ENCODE results near the gene KRT86. TPM values are rescaled to one million over a fixed set of nuclear protein-coding genes. Genes with fewer than 3 reads are reported as not detected.

The KRT86 gene
- total and polyA plus RNA-seq, 2 of the 8 experiments (the other 6 are each of a cell fraction or from before 2014, with no cell fraction given) = 0.12 TPM; not detected in 1

- FAIRE-seq (no peak), DNase-seq (ENCODE audit: low read depth in 1 of 2, low spot score in 2 of 2) (no peak)
- Histone ChIP-seq H3K4me1 (replicated peaks in 1 of 4; ENCODE audit: control insufficient read depth in 3 of 4, insufficient read depth in 4 of 4, low read length in 3 of 4) (peaks cover 0 to 3% (median 2%) of the 10 kb centered on the region in 4 experiments; a peak in 4 of 7 replicates), H3K23me2 (ENCODE audit: low read depth, low read length) (no peaks in the 10 kb centered on the region), H3K79me1 (ENCODE audit: low read depth, low read length) (no peaks in the 10 kb centered on the region), H4K8ac (ENCODE audit: extremely low read depth, insufficient read depth, low read length) (no peak overlapping the region), H2AFZ (ENCODE audit: low read length) (no peak overlapping the region), H3K4ac (replicated peaks; ENCODE audit: insufficient read length, low read depth, low read length) (no peak overlapping the region), H3K9ac (replicated peaks in 1 of 4; ENCODE audit: extremely low read depth in 1 of 4, low read depth in 3 of 4, low read length in 3 of 4) (no peak overlapping the region), H3K27ac (ENCODE audit: low read depth, low read length) (no peak overlapping the region), H3K9me3 (ENCODE audit: insufficient read depth in 2 of 2, low read depth in 1 of 2, low read length in 1 of 2) (no peaks in the 10 kb centered on the region), H4K5ac (ENCODE audit: insufficient read length, low read depth, low read length) (no peak overlapping the region), H3K56ac (replicated peaks; ENCODE audit: insufficient read length, low read depth, low read length) (no peak overlapping the region), H3K18ac (ENCODE audit: extremely low read depth, low read length) (no peak overlapping the region), H3K79me2 (ENCODE audit: control insufficient read depth in 1 of 2, insufficient read depth in 2 of 2, low read length in 2 of 2) (no peaks in the 10 kb centered on the region), H3K36me3 (ENCODE audit: control insufficient read depth in 2 of 4, insufficient read depth in 4 of 4, low read length in 3 of 4) (no peaks in the 10 kb centered on the region; a peak in 1 of 8 replicates), H2BK20ac (ENCODE audit: low read length) (no peak overlapping the region), H3K4me3 (ENCODE audit: extremely low read depth in 1 of 4, insufficient read depth in 2 of 4, low read depth in 3 of 4, low read length in 4 of 4) (no peak overlapping the region), H3K23ac (ENCODE audit: insufficient read length) (no peak overlapping the region), H3K27me3 (replicated peaks in 1 of 4; ENCODE audit: control insufficient read depth in 3 of 4, extremely low read depth in 1 of 4, insufficient read depth in 3 of 4, low read length in 3 of 4) (peaks cover 0 to 4% (median 3%) of the 10 kb centered on the region in 4 experiments; a peak in 4 of 7 replicates), H2AK5ac (ENCODE audit: low read depth, low read length) (no peak overlapping the region), H2BK15ac (ENCODE audit: low read length) (no peak overlapping the region), H2BK12ac (ENCODE audit: low read depth, low read length) (no peak overlapping the region), H4K20me1 (replicated peaks in 1 of 2; ENCODE audit: control insufficient read depth in 1 of 2, insufficient read depth in 2 of 2, low read length in 2 of 2) (no peaks in the 10 kb centered on the region), H2BK5ac (ENCODE audit: low read depth, low read length) (no peak overlapping the region), H2BK120ac (replicated peaks; ENCODE audit: low read depth, low read length) (no peak overlapping the region), H3K4me2 (ENCODE audit: insufficient read depth in 1 of 2, low read depth in 2 of 2, low read length in 2 of 2) (no peak overlapping the region), H4K91ac (replicated peaks; ENCODE audit: insufficient read length, low read length) (no peak overlapping the region), H3K14ac (ENCODE audit: insufficient read length) (no peak overlapping the region)
- ChIA-PET POLR2A (ENCODE audit: partially characterized antibody) (interaction anchor here (1.0 kb wide), 1 partner anchor 8 kb away, joined by 3 read pairs; no protein-coding TSS in a partner anchor), CTCF (ENCODE audit: partially characterized antibody) (interaction anchor here (0.7 to 6.9 kb wide), 21 partner anchors 10 to 189 kb away, joined by 3 to 82 read pairs (median 4); no protein-coding TSS in a partner anchor)
- 85% methylated on average over 4 of the region's 4 CpGs; no CpG with 5 or more reads in 1 of the 2 experiments for WGBS, 2 experiments (ENCODE audit: extremely low coverage in 1 of 2, insufficient coverage in 1 of 2, insufficient read length in 1 of 2, insufficient replicate concordance in 2 of 2, low coverage in 1 of 2, low lambda C conversion rate in 2 of 2, missing lambda C conversion rate in 1 of 2)
- TF ChIP-seq SIRT6 (IDR thresholded peaks at IDR 0.05; ENCODE audit: low read length) (no peak), CREB1 (IDR thresholded peaks at IDR 0.05) (no peak), TBP (IDR thresholded peaks at IDR 0.05; ENCODE audit: low read depth, low read length) (no peak), RFX5 (IDR thresholded peaks at IDR 0.05; ENCODE audit: borderline replicate concordance, low read depth, low read length) (no peak), SIN3A (conservative IDR thresholded peaks at IDR 0.05 in 1 of 2, IDR thresholded peaks at IDR 0.05 in 1 of 2; ENCODE audit: low read depth in 1 of 2, low read length in 2 of 2) (no peak), ATF3 (IDR thresholded peaks at IDR 0.05; ENCODE audit: insufficient read depth, low read depth, low read length) (no peak), SRF (IDR thresholded peaks at IDR 0.05; ENCODE audit: low read depth, low read length) (no peak), JUND (IDR thresholded peaks at IDR 0.05; ENCODE audit: low read length) (no peak), E2F6 (IDR thresholded peaks at IDR 0.05) (no peak), SP2 (IDR thresholded peaks at IDR 0.05; ENCODE audit: low read length) (no peak), POLR2A (IDR thresholded peaks at IDR 0.05; ENCODE audit: control extremely low read depth in 1 of 2, low read depth in 2 of 2, low read length in 2 of 2) (no peak), SP4 (IDR thresholded peaks at IDR 0.05; ENCODE audit: low read length) (no peak), RAD21 (IDR thresholded peaks at IDR 0.05 in 1 of 2, conservative IDR thresholded peaks at IDR 0.05 in 1 of 2; ENCODE audit: low read depth in 2 of 2, low read length in 2 of 2) (no peak), BCL11A (IDR thresholded peaks at IDR 0.05; ENCODE audit: low read depth in 2 of 2, low read length in 2 of 2) (no peak)
Measured at GRCh38 chr12:52225752-52226151, 48.7 kb upstream of the KRT86 start.
